Measurements from ENCODE around the gene HSP90B1.
A peak's percentile ranks its signal among the peaks of the same experiment; 100 is the strongest.

The HSP90B1 gene

GRCh38 chr12:103930034-103930786 is at the start of gene HSP90B1:
HSP90B1 (plus strand) TSS chr12:103930410; CDS start chr12:103930516, 106 bp downstream.
- H3K27me3 Mint-ChIP-seq (ENCODE audit: low read depth): peaks cover 3% of the 10 kb centered on the region
- peak; percentile 100 for DNase-seq (ENCODE audit: low spot score)
- peaks cover 49% of the 10 kb centered on the region for H3K4me1 Mint-ChIP-seq (ENCODE audit: low read depth)
- H3K36me3 Mint-ChIP-seq (ENCODE audit: low read depth): peaks cover 47% of the 10 kb centered on the region
- peak within 1 kb of the TSS; percentile 99 for H3K27ac Mint-ChIP-seq
- peak within 1 kb of the TSS; percentile 86 for H3K4me3 Mint-ChIP-seq
- H3K9me3 Mint-ChIP-seq: no peaks in the 10 kb centered on the region

- Mint-ChIP-seq H3K27ac (no peak overlapping the region), H3K9me3 (no peaks in the 10 kb centered on the region), H3K4me1 (ENCODE audit: low read depth) (peaks cover 15% of the 10 kb centered on the region), H3K4me3 (no peak overlapping the region), H3K27me3 (ENCODE audit: low read depth) (no peaks in the 10 kb centered on the region), H3K36me3 (ENCODE audit: low read depth) (no peaks in the 10 kb centered on the region)
- no peak for DNase-seq (ENCODE audit: low spot score)
Measured at GRCh38 chr12:103881261-103881660, 48.9 kb upstream of the HSP90B1 start.

- DNase-seq (ENCODE audit: low spot score): no peak
- no peaks in the 10 kb centered on the region for H3K27me3 Mint-ChIP-seq (ENCODE audit: low read depth)
- H3K4me3 Mint-ChIP-seq: no peak overlapping the region
- H3K4me1 Mint-ChIP-seq (ENCODE audit: low read depth): peaks cover 10% of the 10 kb centered on the region
- no peaks in the 10 kb centered on the region for H3K36me3 Mint-ChIP-seq (ENCODE audit: low read depth)
- no peak overlapping the region for H3K27ac Mint-ChIP-seq
- H3K9me3 Mint-ChIP-seq: no peaks in the 10 kb centered on the region
Measured at GRCh38 chr12:103882861-103883596, 47.2 kb upstream of the HSP90B1 start.

- Mint-ChIP-seq H3K4me3 (no peak overlapping the region), H3K9me3 (no peaks in the 10 kb centered on the region), H3K27ac (no peak overlapping the region), H3K27me3 (ENCODE audit: low read depth) (no peaks in the 10 kb centered on the region), H3K4me1 (ENCODE audit: low read depth) (peaks cover 10% of the 10 kb centered on the region), H3K36me3 (ENCODE audit: low read depth) (no peaks in the 10 kb centered on the region)
- DNase-seq (ENCODE audit: low spot score): no peak
Measured at GRCh38 chr12:103883908-103884307, 46.3 kb upstream of the HSP90B1 start.

GRCh38 chr12:103884316-103884715 is 45.9 kb upstream of the HSP90B1 start:
- peak; percentile 15 for DNase-seq (ENCODE audit: low spot score)
- Mint-ChIP-seq H3K9me3 (no peaks in the 10 kb centered on the region), H3K36me3 (ENCODE audit: low read depth) (no peaks in the 10 kb centered on the region), H3K27me3 (ENCODE audit: low read depth) (no peaks in the 10 kb centered on the region), H3K4me1 (ENCODE audit: low read depth) (peaks cover 10% of the 10 kb centered on the region), H3K4me3 (no peak overlapping the region), H3K27ac (no peak overlapping the region)

GRCh38 chr12:103886195-103886797 is 43.9 kb upstream of the HSP90B1 start:
- Mint-ChIP-seq H3K27me3 (ENCODE audit: low read depth) (no peaks in the 10 kb centered on the region), H3K4me3 (no peak overlapping the region), H3K9me3 (no peaks in the 10 kb centered on the region), H3K27ac (no peak overlapping the region), H3K36me3 (ENCODE audit: low read depth) (no peaks in the 10 kb centered on the region), H3K4me1 (ENCODE audit: low read depth) (peaks cover 3% of the 10 kb centered on the region)
- DNase-seq (ENCODE audit: low spot score): no peak

GRCh38 chr12:103887738-103888137 is 42.5 kb upstream of the HSP90B1 start:
- DNase-seq (ENCODE audit: low spot score): no peak
- no peaks in the 10 kb centered on the region for H3K27me3 Mint-ChIP-seq (ENCODE audit: low read depth)
- no peaks in the 10 kb centered on the region for H3K9me3 Mint-ChIP-seq
- no peak overlapping the region for H3K27ac Mint-ChIP-seq
- H3K36me3 Mint-ChIP-seq (ENCODE audit: low read depth): no peaks in the 10 kb centered on the region
- H3K4me3 Mint-ChIP-seq: no peak overlapping the region
- peaks cover 3% of the 10 kb centered on the region for H3K4me1 Mint-ChIP-seq (ENCODE audit: low read depth)

- Mint-ChIP-seq H3K27me3 (ENCODE audit: low read depth) (no peaks in the 10 kb centered on the region), H3K4me3 (no peak overlapping the region), H3K36me3 (ENCODE audit: low read depth) (no peaks in the 10 kb centered on the region), H3K27ac (no peak overlapping the region), H3K9me3 (no peaks in the 10 kb centered on the region), H3K4me1 (ENCODE audit: low read depth) (peaks cover 7% of the 10 kb centered on the region)
- DNase-seq (ENCODE audit: low spot score): no peak
Measured at GRCh38 chr12:103897316-103897715, 32.9 kb upstream of the HSP90B1 start.

- Mint-ChIP-seq H3K9me3 (no peaks in the 10 kb centered on the region), H3K27ac (no peak overlapping the region), H3K4me3 (peak overlapping the region; percentile 5), H3K27me3 (ENCODE audit: low read depth) (no peaks in the 10 kb centered on the region), H3K4me1 (ENCODE audit: low read depth) (peaks cover 12% of the 10 kb centered on the region), H3K36me3 (ENCODE audit: low read depth) (no peaks in the 10 kb centered on the region)
- DNase-seq (ENCODE audit: low spot score): no peak
Measured at GRCh38 chr12:103901518-103902173, 28.6 kb upstream of the HSP90B1 start.

- no peaks in the 10 kb centered on the region for H3K36me3 Mint-ChIP-seq (ENCODE audit: low read depth)
- no peaks in the 10 kb centered on the region for H3K9me3 Mint-ChIP-seq
- no peak overlapping the region for H3K27ac Mint-ChIP-seq
- H3K4me3 Mint-ChIP-seq: no peak overlapping the region
- no peak for DNase-seq (ENCODE audit: low spot score)
- H3K4me1 Mint-ChIP-seq (ENCODE audit: low read depth): peaks cover 12% of the 10 kb centered on the region
- H3K27me3 Mint-ChIP-seq (ENCODE audit: low read depth): no peaks in the 10 kb centered on the region
Measured at GRCh38 chr12:103903993-103904392, 26.2 kb upstream of the HSP90B1 start.

- no peak for DNase-seq (ENCODE audit: low spot score)
- no peak overlapping the region for H3K4me3 Mint-ChIP-seq
- H3K9me3 Mint-ChIP-seq: no peaks in the 10 kb centered on the region
- H3K27ac Mint-ChIP-seq: no peak overlapping the region
- H3K36me3 Mint-ChIP-seq (ENCODE audit: low read depth): no peaks in the 10 kb centered on the region
- peaks cover 5% of the 10 kb centered on the region for H3K27me3 Mint-ChIP-seq (ENCODE audit: low read depth)
- H3K4me1 Mint-ChIP-seq (ENCODE audit: low read depth): peaks cover 12% of the 10 kb centered on the region
Measured at GRCh38 chr12:103905730-103906349, 24.4 kb upstream of the HSP90B1 start.

- no peak for DNase-seq (ENCODE audit: low spot score)
- H3K27me3 Mint-ChIP-seq (ENCODE audit: low read depth): peaks cover 14% of the 10 kb centered on the region
- no peaks in the 10 kb centered on the region for H3K9me3 Mint-ChIP-seq
- no peak overlapping the region for H3K4me3 Mint-ChIP-seq
- H3K4me1 Mint-ChIP-seq (ENCODE audit: low read depth): peaks cover 5% of the 10 kb centered on the region
- no peaks in the 10 kb centered on the region for H3K36me3 Mint-ChIP-seq (ENCODE audit: low read depth)
- no peak overlapping the region for H3K27ac Mint-ChIP-seq
Measured at GRCh38 chr12:103908246-103908541, 22.0 kb upstream of the HSP90B1 start.

GRCh38 chr12:103908877-103909276 is 21.3 kb upstream of the HSP90B1 start:
- Mint-ChIP-seq H3K4me3 (no peak overlapping the region), H3K27ac (no peak overlapping the region), H3K9me3 (no peaks in the 10 kb centered on the region), H3K27me3 (ENCODE audit: low read depth) (peaks cover 16% of the 10 kb centered on the region), H3K36me3 (ENCODE audit: low read depth) (no peaks in the 10 kb centered on the region), H3K4me1 (ENCODE audit: low read depth) (peaks cover 5% of the 10 kb centered on the region)
- no peak for DNase-seq (ENCODE audit: low spot score)
